ENCODE measurements around the gene RAB24. TPM values are rescaled to one million over a fixed set of nuclear protein-coding genes. Genes with fewer than 3 reads are reported as not detected.

Gene RAB24
- total RNA-seq, 3 donors from 2014 or later: 23.4 to 33.1 (median 29.5) TPM

GRCh38 chr5:177275883-177276282 lies 27.6 kb downstream of the RAB24 start:
- ATAC-seq (no peak), DNase-seq (no peak)
- H3K36me3 ChIP-seq (ENCODE audit: low read depth): peaks cover 3% of the 10 kb centered on the region
- no peak for TF ChIP-seq CTCF (IDR thresholded peaks at IDR 0.05)
- H3K4me3 ChIP-seq: no peak overlapping the region
- H3K4me1 ChIP-seq (ENCODE audit: low read depth): no peaks in the 10 kb centered on the region
- intact Hi-C loops (cut with DNase I, micrococcal nuclease): no loop called here
- H3K9me3 ChIP-seq: no peaks in the 10 kb centered on the region

GRCh38 chr5:177271113-177271512 lies 32.4 kb downstream of the RAB24 start:
- DNase-seq (no peak), ATAC-seq (no peak)
- intact Hi-C loops (cut with DNase I, micrococcal nuclease): no loop called here
- Histone ChIP-seq H3K4me3 (no peak overlapping the region), H3K4me1 (ENCODE audit: low read depth) (no peaks in the 10 kb centered on the region), H3K9me3 (no peaks in the 10 kb centered on the region), H3K36me3 (ENCODE audit: low read depth) (peaks cover 3% of the 10 kb centered on the region)
- TF ChIP-seq CTCF (IDR thresholded peaks at IDR 0.05): no peak

- no peak for TF ChIP-seq CTCF (IDR thresholded peaks at IDR 0.05)
- DNase-seq (no peak), ATAC-seq (no peak)
- Histone ChIP-seq H3K4me3 (no peak overlapping the region), H3K4me1 (ENCODE audit: low read depth) (no peaks in the 10 kb centered on the region), H3K9me3 (no peaks in the 10 kb centered on the region), H3K36me3 (ENCODE audit: low read depth) (peaks cover 1% of the 10 kb centered on the region)
- intact Hi-C loops (cut with DNase I, micrococcal nuclease): no loop called here
Observed at GRCh38 chr5:177270653-177271052, 32.9 kb downstream of the RAB24 start.

- ATAC-seq (no peak), DNase-seq (no peak)
- intact Hi-C loops (cut with DNase I, micrococcal nuclease): no loop called here
- Histone ChIP-seq H3K9me3 (no peaks in the 10 kb centered on the region), H3K4me1 (ENCODE audit: low read depth) (no peaks in the 10 kb centered on the region), H3K36me3 (ENCODE audit: low read depth) (no peaks in the 10 kb centered on the region), H3K4me3 (no peak overlapping the region)
- no peak for TF ChIP-seq CTCF (IDR thresholded peaks at IDR 0.05)
Observed at GRCh38 chr5:177269976-177270375, 33.5 kb downstream of the RAB24 start.

- H3K9me3 ChIP-seq: no peaks in the 10 kb centered on the region
- no peak for TF ChIP-seq CTCF (IDR thresholded peaks at IDR 0.05)
- ATAC-seq: no peak
- no peak overlapping the region for H3K4me3 ChIP-seq
- H3K36me3 ChIP-seq (ENCODE audit: low read depth): no peaks in the 10 kb centered on the region
- no peak for DNase-seq
- H3K4me1 ChIP-seq (ENCODE audit: low read depth): no peaks in the 10 kb centered on the region
- intact Hi-C loops (cut with DNase I, micrococcal nuclease): no loop called here
Observed at GRCh38 chr5:177269232-177269895, 34.2 kb downstream of the RAB24 start.

- TF ChIP-seq CTCF (IDR thresholded peaks at IDR 0.05): no peak
- H3K4me1 ChIP-seq (ENCODE audit: low read depth): no peaks in the 10 kb centered on the region
- H3K4me3 ChIP-seq: no peak overlapping the region
- no peaks in the 10 kb centered on the region for H3K36me3 ChIP-seq (ENCODE audit: low read depth)
- DNase-seq: no peak
- intact Hi-C loops (cut with DNase I, micrococcal nuclease): no loop called here
- H3K9me3 ChIP-seq: no peaks in the 10 kb centered on the region
- no peak for ATAC-seq
Observed at GRCh38 chr5:177265395-177265794, 38.1 kb downstream of the RAB24 start.

All from mucosa of descending colon (tissue), 3 donors.